K562 (cell line): ENCODE results near the gene SMC5.
"Not testable (repeated sequence)": the region's sequence is repeated elsewhere in the genome, so short reads cannot be mapped to it uniquely, and the experiment has no call there.

Experiments used
- BCOR ChIP-seq: fragments of 450-650 bp; IDR thresholded peaks from 2 replicates; pipeline ENCODE4 v1.6.1; 2016
- CREM ChIP-seq: IDR thresholded peaks from 2 replicates; pipeline ENCODE4 v1.6.1; 2014; ENCODE audit warnings: antibody characterized with exemption, low read depth
- DNMT1 ChIP-seq: fragments of 450-650 bp; IDR thresholded peaks from 2 replicates; pipeline ENCODE4 v1.6.1; 2016; ENCODE audit warnings: antibody characterized with exemption, mild to moderate bottlenecking
- HDAC3 ChIP-seq: fragments of 450-650 bp; IDR thresholded peaks from 2 replicates; pipeline ENCODE4 v1.6.1; 2018; ENCODE audit warnings: borderline replicate concordance, mild to moderate bottlenecking, moderate library complexity; ENCODE audit not compliant: partially characterized antibody
- TCFL5 ChIP-seq: fragments of 250-450 bp; sonication (Bioruptor Pico); conservative IDR thresholded peaks from 2 replicates; pipeline ENCODE4 v1.6.1; 2021; ENCODE audit warnings: mild to moderate bottlenecking, moderate library complexity, matching md5 sums
- THAP7 ChIP-seq: fragments of 250-450 bp; sonication (Bioruptor Pico); IDR thresholded peaks from 2 replicates; pipeline ENCODE4 v1.5.0; 2021
- TF ChIP-seq, protein P1 (sequence below): conservative IDR thresholded peaks from 2 replicates; pipeline ENCODE4 v1.6.1; 2011; ENCODE audit warnings: low read depth, mild to moderate bottlenecking, low read length; ENCODE audit not compliant: control insufficient read depth

DNA sequence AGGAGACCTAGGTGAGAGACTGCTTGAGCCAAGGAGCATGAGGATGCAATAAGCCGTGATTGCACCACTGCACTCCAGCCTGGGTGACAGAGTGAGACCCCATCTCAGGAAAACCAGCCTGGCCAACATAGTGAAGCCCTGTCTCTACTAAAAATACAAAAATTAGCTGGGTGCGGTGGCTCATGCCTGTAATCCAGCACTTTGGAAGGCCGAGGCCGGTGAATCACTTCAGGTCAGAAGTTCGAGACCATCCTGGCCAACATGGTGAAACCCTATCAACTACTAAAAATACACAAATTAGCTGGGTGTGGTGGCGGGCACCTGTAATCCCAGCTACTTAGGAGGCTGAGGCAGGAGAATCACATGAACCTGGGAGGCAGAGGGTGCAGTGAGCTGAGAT lies 142.5 kb downstream of the SMC5 start:
- TF ChIP-seq CREM; THAP7 (CRISPR knock-in tag); BCOR; TCFL5; HDAC3; DNMT1: not testable (repeated sequence)
- TF ChIP-seq, protein P1, sequence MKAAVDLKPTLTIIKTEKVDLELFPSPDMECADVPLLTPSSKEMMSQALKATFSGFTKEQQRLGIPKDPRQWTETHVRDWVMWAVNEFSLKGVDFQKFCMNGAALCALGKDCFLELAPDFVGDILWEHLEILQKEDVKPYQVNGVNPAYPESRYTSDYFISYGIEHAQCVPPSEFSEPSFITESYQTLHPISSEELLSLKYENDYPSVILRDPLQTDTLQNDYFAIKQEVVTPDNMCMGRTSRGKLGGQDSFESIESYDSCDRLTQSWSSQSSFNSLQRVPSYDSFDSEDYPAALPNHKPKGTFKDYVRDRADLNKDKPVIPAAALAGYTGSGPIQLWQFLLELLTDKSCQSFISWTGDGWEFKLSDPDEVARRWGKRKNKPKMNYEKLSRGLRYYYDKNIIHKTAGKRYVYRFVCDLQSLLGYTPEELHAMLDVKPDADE = not testable (repeated sequence)
